Measurements from ENCODE around the gene RAD50. TPM values are rescaled to one million over a fixed set of nuclear protein-coding genes. Genes with fewer than 3 reads are reported as not detected.

The RAD50 gene
- total and polyA plus RNA-seq, 12 donors = 5.4 to 41.6 (median 28.7) TPM

DNA sequence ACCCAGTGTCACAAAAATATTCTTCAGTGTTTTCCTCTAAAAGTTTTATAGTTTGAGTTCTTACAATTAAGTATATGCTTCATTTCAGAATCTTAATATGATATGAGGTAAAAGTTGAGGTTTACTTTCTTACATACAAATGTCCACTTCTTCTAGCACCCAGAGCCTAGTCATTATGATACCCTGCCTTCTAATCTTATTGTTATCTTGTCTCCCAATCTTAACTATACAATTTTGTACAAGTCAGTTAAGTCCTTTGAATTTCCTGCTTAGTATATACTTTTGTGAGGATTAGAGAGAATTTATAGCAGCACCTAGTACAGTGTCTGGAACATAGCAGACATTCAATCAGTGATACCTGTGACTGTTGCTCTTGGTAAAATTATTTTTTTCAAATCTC, 29.3 kb downstream of the RAD50 start:
- no peaks in the 10 kb centered on the region for H3K9me3 ChIP-seq (replicated peaks in 1 of 3)
- no peak for TF ChIP-seq POLR2A (IDR thresholded peaks at IDR 0.05)
- TF ChIP-seq, protein P1, sequence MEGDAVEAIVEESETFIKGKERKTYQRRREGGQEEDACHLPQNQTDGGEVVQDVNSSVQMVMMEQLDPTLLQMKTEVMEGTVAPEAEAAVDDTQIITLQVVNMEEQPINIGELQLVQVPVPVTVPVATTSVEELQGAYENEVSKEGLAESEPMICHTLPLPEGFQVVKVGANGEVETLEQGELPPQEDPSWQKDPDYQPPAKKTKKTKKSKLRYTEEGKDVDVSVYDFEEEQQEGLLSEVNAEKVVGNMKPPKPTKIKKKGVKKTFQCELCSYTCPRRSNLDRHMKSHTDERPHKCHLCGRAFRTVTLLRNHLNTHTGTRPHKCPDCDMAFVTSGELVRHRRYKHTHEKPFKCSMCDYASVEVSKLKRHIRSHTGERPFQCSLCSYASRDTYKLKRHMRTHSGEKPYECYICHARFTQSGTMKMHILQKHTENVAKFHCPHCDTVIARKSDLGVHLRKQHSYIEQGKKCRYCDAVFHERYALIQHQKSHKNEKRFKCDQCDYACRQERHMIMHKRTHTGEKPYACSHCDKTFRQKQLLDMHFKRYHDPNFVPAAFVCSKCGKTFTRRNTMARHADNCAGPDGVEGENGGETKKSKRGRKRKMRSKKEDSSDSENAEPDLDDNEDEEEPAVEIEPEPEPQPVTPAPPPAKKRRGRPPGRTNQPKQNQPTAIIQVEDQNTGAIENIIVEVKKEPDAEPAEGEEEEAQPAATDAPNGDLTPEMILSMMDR (IDR thresholded peaks at IDR 0.05) = no peak
- H3K4me3 ChIP-seq = no peak overlapping the region
- no peak overlapping the region for H3K27ac ChIP-seq
- no peaks in the 10 kb centered on the region for H3K27me3 ChIP-seq
- H3K36me3 ChIP-seq (replicated peaks in 1 of 2) = peaks cover 0 to 37% of the 10 kb centered on the region in 2 donors
- no peak for DNase-seq
- intact Hi-C loops (cut with DNase I) = no loop called here
- no peaks in the 10 kb centered on the region for H3K4me1 ChIP-seq (replicated peaks in 1 of 2)

- Histone ChIP-seq H3K9me3 (replicated peaks in 1 of 3) (no peaks in the 10 kb centered on the region), H3K36me3 (replicated peaks in 1 of 2) (peaks cover 0 to 40% of the 10 kb centered on the region in 2 donors), H3K27ac (no peak overlapping the region), H3K27me3 (no peaks in the 10 kb centered on the region), H3K4me3 (no peak overlapping the region), H3K4me1 (replicated peaks in 1 of 2) (no peaks in the 10 kb centered on the region)
- intact Hi-C loops (cut with DNase I) = no loop called here
- DNase-seq = no peak
- 90 to 96% (median 96%) methylated on average over 1 of the region's 1 CpG for WGBS, 4 donors
- no peak for TF ChIP-seq POLR2A (IDR thresholded peaks at IDR 0.05)
- TF ChIP-seq, protein P1 (IDR thresholded peaks at IDR 0.05) = no peak
Observed at GRCh38 chr5:132589467-132589866, 32.7 kb downstream of the RAD50 start.

GRCh38 chr5:132591145-132591544, 34.4 kb downstream of the RAD50 start:
- WGBS, 4 donors = 90 to 94% (median 91%) methylated on average over 3 of the region's 3 CpGs
- TF ChIP-seq, protein P1 (IDR thresholded peaks at IDR 0.05) = no peak
- TF ChIP-seq POLR2A (IDR thresholded peaks at IDR 0.05) = no peak
- Histone ChIP-seq H3K4me3 (no peak overlapping the region), H3K27me3 (no peaks in the 10 kb centered on the region), H3K36me3 (replicated peaks in 1 of 2) (peaks cover 0 to 52% of the 10 kb centered on the region in 2 donors), H3K9me3 (replicated peaks in 1 of 3) (no peaks in the 10 kb centered on the region), H3K27ac (no peak overlapping the region), H3K4me1 (replicated peaks in 1 of 2) (no peaks in the 10 kb centered on the region)
- DNase-seq = no peak
- intact Hi-C loops (cut with DNase I) = no loop called here

- intact Hi-C loops (cut with DNase I) = no loop called here
- Histone ChIP-seq H3K4me1 (replicated peaks in 1 of 2) (no peaks in the 10 kb centered on the region), H3K9me3 (replicated peaks in 1 of 3) (no peaks in the 10 kb centered on the region), H3K4me3 (no peak overlapping the region), H3K27me3 (no peaks in the 10 kb centered on the region), H3K36me3 (replicated peaks in 1 of 2) (peaks cover 0 to 64% of the 10 kb centered on the region in 2 donors), H3K27ac (no peak overlapping the region)
- TF ChIP-seq POLR2A (IDR thresholded peaks at IDR 0.05) = no peak
- TF ChIP-seq, protein P1 (IDR thresholded peaks at IDR 0.05) = no peak
- WGBS, 4 donors = 66 to 81% (median 74%) methylated on average over 2 of the region's 2 CpGs
- DNase-seq = no peak
Observed at GRCh38 chr5:132592521-132592920, 35.7 kb downstream of the RAD50 start.

All from adrenal gland (tissue), 12 donors.